H54 (cell line): ENCODE results near the gene SVIL.
"Not testable (repeated sequence)": the region's sequence is repeated elsewhere in the genome, so short reads cannot be mapped to it uniquely, and the experiment has no call there.

ENCODE experiments used
- DNase-seq: peaks from one replicate; pipeline ENCODE4 v3.0.0; 2011; ENCODE audit warnings: low spot score, mixed read lengths; ENCODE audit not compliant: insufficient read length
- FAIRE-seq: peaks from 3 replicates; lab custom pipeline; 2011; peaks lifted over from hg19 to GRCh38; lab: Jason Lieb, UNC
- POLR2A ChIP-seq: IDR thresholded peaks from 2 replicates; pipeline ENCODE4 v1.6.1; 2011; ENCODE audit warnings: low read depth, mild to moderate bottlenecking, low read length

SVIL gene

GRCh38 chr10:29578457-29578856, 56.3 kb downstream of the SVIL start:
- TF ChIP-seq POLR2A = no peak

GRCh38 chr10:29576681-29577080, 58.1 kb downstream of the SVIL start:
- FAIRE-seq = no peak
- TF ChIP-seq POLR2A = no peak
- DNase-seq = no peak

More at GRCh38 chr10:29578457-29578856, 56.3 kb downstream of the SVIL start:
- DNase-seq = no peak
- no peak for FAIRE-seq

GRCh38 chr10:29575098-29575455, 59.7 kb downstream of the SVIL start:
- DNase-seq (no peak), FAIRE-seq (no peak)
- no peak for TF ChIP-seq POLR2A

GRCh38 chr10:29574212-29575097, 60.3 kb downstream of the SVIL start:
- not testable (repeated sequence) for FAIRE-seq, DNase-seq

GRCh38 chr10:29570248-29570647, 64.5 kb downstream of the SVIL start:
- peak; percentile 38 for FAIRE-seq
- not testable (repeated sequence) for DNase-seq

- TF ChIP-seq POLR2A = no peak
- FAIRE-seq = no peak
- DNase-seq = no peak
These were observed 65.0 kb downstream of the SVIL start for GRCh38 chr10:29569795-29570194.

GRCh38 chr10:29567003-29567402, 67.8 kb downstream of the SVIL start:
- DNase-seq (no peak), FAIRE-seq (no peak)
- TF ChIP-seq POLR2A = no peak

GRCh38 chr10:29566209-29566608, 68.6 kb downstream of the SVIL start:
- FAIRE-seq, DNase-seq: not testable (repeated sequence)

- FAIRE-seq (no peak), DNase-seq (no peak)
These were observed 71.2 kb downstream of the SVIL start for GRCh38 chr10:29563420-29564035.

GRCh38 chr10:29563006-29563405, 71.8 kb downstream of the SVIL start:
- DNase-seq = not testable (repeated sequence)
- FAIRE-seq = peak; percentile 27

More at GRCh38 chr10:29563420-29564035, 71.2 kb downstream of the SVIL start:
- TF ChIP-seq POLR2A = no peak

- FAIRE-seq = no peak
- DNase-seq = no peak
- TF ChIP-seq POLR2A = no peak
These were observed 74.8 kb downstream of the SVIL start for GRCh38 chr10:29559996-29560395.

- TF ChIP-seq POLR2A = no peak
- DNase-seq = no peak
- FAIRE-seq = no peak
These were observed 77.1 kb downstream of the SVIL start for GRCh38 chr10:29557665-29558064.

- peak; percentile 71 for FAIRE-seq
These were observed 78.9 kb downstream of the SVIL start for GRCh38 chr10:29555746-29556481.

GRCh38 chr10:29555091-29555745, 79.6 kb downstream of the SVIL start:
- no peak for FAIRE-seq

More at GRCh38 chr10:29555746-29556481, 78.9 kb downstream of the SVIL start:
- TF ChIP-seq POLR2A = no peak
- DNase-seq = peak; percentile 33

More at GRCh38 chr10:29555091-29555745, 79.6 kb downstream of the SVIL start:
- no peak for TF ChIP-seq POLR2A
- DNase-seq = no peak
